ENCODE measurements around the gene HINFP. TPM values are rescaled to one million over a fixed set of nuclear protein-coding genes. Genes with fewer than 3 reads are reported as not detected.

HINFP gene
- total and polyA plus RNA-seq, 9 of the 15 experiments (the other 6 are each of a cell fraction or from before 2014, with no cell fraction given) = 13.8 to 34.1 (median 22.5) TPM

- no peak for TF ChIP-seq ZNF449 (CRISPR knock-in tag; IDR thresholded peaks at IDR 0.05)
- no peak for TF ChIP-seq TRIM25 (IDR thresholded peaks at IDR 0.05; ENCODE audit: borderline replicate concordance)
- TF ChIP-seq ESRRA (IDR thresholded peaks at IDR 0.05; ENCODE audit: borderline replicate concordance, low read depth) = peak; percentile 97; the same call in 1 of the 2 replicates
- TF ChIP-seq ATF1 (CRISPR knock-in tag; IDR thresholded peaks at IDR 0.05) = no peak
- peak; percentile 90 for TF ChIP-seq ATF1 (tag; IDR thresholded peaks at IDR 0.05)
- TF ChIP-seq, protein P1, sequence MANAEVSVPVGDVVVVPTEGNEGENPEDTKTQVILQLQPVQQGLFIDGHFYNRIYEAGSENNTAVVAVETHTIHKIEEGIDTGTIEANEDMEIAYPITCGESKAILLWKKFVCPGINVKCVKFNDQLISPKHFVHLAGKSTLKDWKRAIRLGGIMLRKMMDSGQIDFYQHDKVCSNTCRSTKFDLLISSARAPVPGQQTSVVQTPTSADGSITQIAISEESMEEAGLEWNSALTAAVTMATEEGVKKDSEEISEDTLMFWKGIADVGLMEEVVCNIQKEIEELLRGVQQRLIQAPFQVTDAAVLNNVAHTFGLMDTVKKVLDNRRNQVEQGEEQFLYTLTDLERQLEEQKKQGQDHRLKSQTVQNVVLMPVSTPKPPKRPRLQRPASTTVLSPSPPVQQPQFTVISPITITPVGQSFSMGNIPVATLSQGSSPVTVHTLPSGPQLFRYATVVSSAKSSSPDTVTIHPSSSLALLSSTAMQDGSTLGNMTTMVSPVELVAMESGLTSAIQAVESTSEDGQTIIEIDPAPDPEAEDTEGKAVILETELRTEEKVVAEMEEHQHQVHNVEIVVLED (CRISPR knock-in tag; IDR thresholded peaks at IDR 0.05) = peak; percentile 47; the same call in 1 of the 2 replicates
- peak; percentile 96; the same call in 1 of the 2 replicates for TF ChIP-seq RBM14 (IDR thresholded peaks at IDR 0.05; ENCODE audit: borderline replicate concordance, insufficient read depth, low read depth, low read length)
- TF ChIP-seq ZFX (CRISPR knock-in tag; IDR thresholded peaks at IDR 0.05) = peak; percentile 97
- TF ChIP-seq ZNF561 (CRISPR knock-in tag; conservative IDR thresholded peaks at IDR 0.05) = no peak
- peak; percentile 44; the same call in 1 of the 2 replicates for TF ChIP-seq HEY1 (CRISPR knock-in tag; IDR thresholded peaks at IDR 0.05; ENCODE audit: borderline replicate concordance)
- no peak for TF ChIP-seq TEAD2 (tag; IDR thresholded peaks at IDR 0.05)
- 0 out of 2 replicates have a peak, but pooled peaks have one; percentile 31 for TF ChIP-seq GATA2 (CRISPR knock-in tag; IDR thresholded peaks at IDR 0.05)
- no peak for TF ChIP-seq EZH2 (IDR thresholded peaks at IDR 0.05; ENCODE audit: borderline replicate concordance, low read depth, low read length)
- TF ChIP-seq ZNF316 (IDR thresholded peaks at IDR 0.05) = peak; percentile 89
- no peak for TF ChIP-seq ZNF780A (CRISPR knock-in tag; IDR thresholded peaks at IDR 0.05)
- TF ChIP-seq, protein P2, sequence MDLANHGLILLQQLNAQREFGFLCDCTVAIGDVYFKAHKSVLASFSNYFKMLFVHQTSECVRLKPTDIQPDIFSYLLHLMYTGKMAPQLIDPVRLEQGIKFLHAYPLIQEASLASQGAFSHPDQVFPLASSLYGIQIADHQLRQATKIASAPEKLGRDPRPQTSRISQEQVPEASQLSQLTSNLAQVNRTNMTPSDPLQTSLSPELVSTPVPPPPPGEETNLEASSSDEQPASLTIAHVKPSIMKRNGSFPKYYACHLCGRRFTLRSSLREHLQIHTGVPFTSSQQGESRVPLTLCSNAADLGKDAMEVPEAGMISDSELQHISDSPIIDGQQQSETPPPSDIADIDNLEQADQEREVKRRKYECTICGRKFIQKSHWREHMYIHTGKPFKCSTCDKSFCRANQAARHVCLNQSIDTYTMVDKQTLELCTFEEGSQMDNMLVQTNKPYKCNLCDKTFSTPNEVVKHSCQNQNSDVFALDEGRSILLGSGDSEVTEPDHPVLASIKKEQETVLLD (IDR thresholded peaks at IDR 0.05) = no peak
- TF ChIP-seq ZKSCAN1 (IDR thresholded peaks at IDR 0.05; ENCODE audit: low read depth, low read length) = no peak
- no peak for TF ChIP-seq ZBTB8A (IDR thresholded peaks at IDR 0.05; ENCODE audit: partially characterized antibody)
- TF ChIP-seq ZNF239 (CRISPR knock-in tag; IDR thresholded peaks at IDR 0.05) = no peak
- no peak for TF ChIP-seq ZNF217 (CRISPR knock-in tag; IDR thresholded peaks at IDR 0.05)
These were observed 26.1 kb upstream of the HINFP start (continued) for GRCh38 chr11:119095066-119095880.
